A549 treated with dexamethasone at 1 μM for 4 hours (cell line): ENCODE data around the gene KRTAP4-1. TPM values are rescaled to one million over a fixed set of nuclear protein-coding genes. Genes with fewer than 3 reads are reported as not detected.

Experiments
- total RNA-seq: library from RNA; stranded (reverse); fragments of 200-300 nt; extraction: Qiagen RNA extraction; gene quantifications from 5 replicates; pipeline ENCODE4 v1.2.3, GENCODE V29; 2022

Gene KRTAP4-1
- total RNA-seq = 0.14 to 0.25 TPM (median 0.24 TPM) in 3 of 5 replicates, not detected in the others

GRCh38 chr17:41184480-41184961 lies at the start of gene KRTAP4-1:
KRTAP4-1 (minus strand) TSS chr17:41184911; CDS start chr17:41184854, 57 bp downstream.

DNA sequence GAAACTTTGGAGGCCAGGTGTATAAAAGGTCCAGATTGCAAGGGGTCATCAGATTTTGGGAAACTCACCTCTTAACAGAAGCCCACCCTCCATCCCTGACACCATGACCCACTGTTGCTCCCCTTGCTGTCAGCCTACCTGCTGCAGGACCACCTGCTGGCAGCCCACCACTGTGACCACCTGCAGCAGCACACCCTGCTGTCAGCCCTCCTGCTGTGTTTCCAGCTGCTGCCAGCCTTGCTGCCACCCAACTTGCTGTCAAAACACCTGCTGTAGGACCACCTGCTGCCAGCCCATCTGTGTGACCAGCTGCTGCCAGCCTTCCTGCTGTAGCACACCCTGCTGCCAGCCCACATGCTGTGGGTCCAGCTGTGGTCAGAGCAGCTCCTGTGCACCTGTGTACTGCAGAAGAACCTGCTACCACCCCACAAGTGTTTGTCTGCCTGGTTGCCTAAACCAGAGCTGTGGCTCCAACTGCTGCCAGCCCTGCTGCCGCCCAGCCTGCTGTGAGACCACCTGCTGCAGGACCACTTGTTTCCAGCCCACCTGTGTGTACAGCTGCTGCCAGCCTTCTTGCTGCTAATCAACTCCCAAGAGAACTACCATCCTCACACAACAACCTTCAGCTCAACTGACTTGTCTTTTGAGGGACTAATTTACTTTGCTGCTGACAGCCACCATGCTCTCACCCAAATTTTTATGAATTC lies 47.8 kb upstream of the KRTAP4-1 start, which contains the start of gene KRTAP9-3:
Gene KRTAP9-3 (plus strand): TSS at position 51 of the 707 bp plus-strand sequence. CDS start 53 bp downstream, at position 104.

DNA sequence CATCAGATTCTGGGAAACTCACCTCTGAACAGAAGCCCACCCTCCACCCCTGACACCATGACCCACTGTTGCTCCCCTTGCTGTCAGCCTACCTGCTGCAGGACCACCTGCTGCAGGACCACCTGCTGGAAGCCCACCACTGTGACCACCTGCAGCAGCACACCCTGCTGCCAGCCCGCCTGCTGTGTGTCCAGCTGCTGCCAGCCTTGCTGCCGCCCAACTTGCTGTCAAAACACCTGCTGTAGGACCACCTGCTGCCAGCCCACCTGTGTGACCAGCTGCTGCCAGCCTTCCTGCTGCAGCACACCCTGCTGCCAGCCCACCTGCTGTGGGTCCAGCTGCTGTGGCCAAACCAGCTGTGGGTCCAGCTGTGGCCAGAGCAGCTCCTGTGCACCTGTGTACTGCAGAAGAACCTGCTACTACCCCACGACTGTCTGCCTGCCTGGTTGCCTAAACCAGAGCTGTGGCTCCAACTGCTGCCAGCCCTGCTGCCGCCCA lies 41.9 kb upstream of the KRTAP4-1 start, which contains the start of gene KRTAP9-2:
Gene KRTAP9-2 (plus strand): TSS at position 51 of the 498 bp plus-strand sequence. CDS start 7 bp downstream, at position 58.

DNA sequence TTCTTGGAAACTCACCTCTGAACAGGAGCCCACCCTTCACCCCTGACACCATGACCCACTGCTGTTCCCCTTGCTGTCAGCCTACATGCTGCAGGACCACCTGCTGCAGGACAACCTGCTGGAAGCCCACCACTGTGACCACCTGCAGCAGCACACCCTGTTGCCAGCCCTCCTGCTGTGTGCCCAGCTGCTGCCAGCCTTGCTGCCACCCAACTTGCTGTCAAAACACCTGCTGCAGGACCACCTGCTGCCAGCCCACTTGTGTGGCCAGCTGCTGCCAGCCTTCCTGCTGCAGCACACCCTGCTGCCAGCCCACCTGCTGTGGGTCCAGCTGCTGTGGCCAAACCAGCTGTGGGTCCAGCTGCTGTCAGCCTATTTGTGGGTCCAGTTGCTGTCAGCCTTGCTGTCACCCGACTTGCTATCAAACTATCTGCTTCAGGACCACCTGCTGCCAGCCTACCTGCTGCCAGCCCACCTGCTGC lies 5.2 kb upstream of the KRTAP4-1 start, which contains the start of gene KRTAP9-1:
Gene KRTAP9-1 (plus strand): TSS at position 51 of the 482 bp plus-strand sequence. CDS start 0 bp downstream, at position 51.

DNA sequence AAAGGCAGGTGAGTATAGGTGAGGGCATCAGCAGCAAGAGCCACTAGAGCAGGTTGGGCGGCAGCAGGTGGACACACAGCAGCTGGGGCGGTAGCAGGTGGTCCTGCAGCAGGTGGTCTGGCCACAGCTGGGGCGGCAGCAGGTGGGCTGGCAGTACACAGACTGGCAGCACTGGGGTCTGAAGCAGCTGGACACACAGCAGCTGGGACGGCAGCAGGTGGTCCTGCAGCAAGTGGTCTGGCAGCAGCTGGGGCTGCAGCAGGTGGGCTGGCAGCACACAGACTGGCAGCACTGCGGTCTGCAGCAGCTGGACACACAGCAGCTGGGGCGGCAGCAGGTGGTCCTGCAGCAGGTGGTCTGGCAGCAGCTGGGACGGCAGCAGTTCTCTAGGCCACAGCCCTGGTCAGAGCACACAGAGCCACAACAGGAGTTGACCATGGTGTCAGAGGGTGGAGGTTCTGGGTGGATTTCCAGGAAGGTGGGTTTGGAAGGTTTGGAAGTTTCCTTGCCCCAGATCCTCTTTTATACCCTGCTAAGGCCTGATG lies 6.9 kb downstream of the KRTAP4-1 start, which contains the start of gene KRTAP4-2:
Gene KRTAP4-2 (minus strand): TSS at position 495 of the 545 bp plus-strand sequence. CDS start 57 bp downstream, at position 438.

GRCh38 chr17:41168121-41168520 lies 16.6 kb downstream of the KRTAP4-1 start, which contains the start of gene KRTAP4-3:
KRTAP4-3 (minus strand) TSS chr17:41168221; CDS start chr17:41168172, 49 bp downstream.

GRCh38 chr17:41160648-41161047 lies 24.1 kb downstream of the KRTAP4-1 start, which contains the start of gene KRTAP4-4:
KRTAP4-4 (minus strand) TSS chr17:41160748; CDS start chr17:41160691, 57 bp downstream.

DNA sequence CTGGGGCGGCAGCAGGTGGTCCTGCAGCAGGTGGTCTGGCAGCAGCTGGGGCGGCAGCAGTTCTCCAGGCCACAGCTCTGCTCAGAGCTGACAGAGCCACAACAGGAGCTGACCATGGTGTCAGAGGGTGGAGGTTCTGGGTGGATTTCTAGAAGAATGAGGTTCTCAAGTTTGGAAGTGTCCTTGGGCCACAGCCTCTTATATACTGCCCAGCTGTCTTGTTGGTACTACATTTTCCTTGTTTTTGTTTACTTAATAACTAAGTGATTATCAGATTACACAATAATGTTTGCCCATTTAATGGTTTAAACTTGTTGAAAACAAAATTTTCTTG lies 35.1 kb downstream of the KRTAP4-1 start, which contains the start of gene KRTAP4-5:
Gene KRTAP4-5 (minus strand): TSS at position 174 of the 334 bp plus-strand sequence. CDS start 58 bp downstream, at position 116.

GRCh38 chr17:41140360-41141131 lies 44.2 kb downstream of the KRTAP4-1 start, which contains the start of gene KRTAP4-6:
KRTAP4-6 (minus strand) TSS chr17:41140544; CDS start chr17:41140487, 57 bp downstream.

Other genes with a start within 250 kb of the KRTAP4-1 start
- 0.07 to 0.18 TPM (median 0.08 TPM) in 5 replicates for gene KRT23, start 247.3 kb downstream of the KRTAP4-1 start, total RNA-seq
- gene KRT39, start 218.0 kb downstream of the KRTAP4-1 start, total RNA-seq = not detected in 5 replicates
- not detected in 5 replicates for gene KRT40, start 200.6 kb downstream of the KRTAP4-1 start, total RNA-seq
- gene KRTAP3-3, start 190.7 kb downstream of the KRTAP4-1 start, total RNA-seq = not detected in 5 replicates
- gene KRTAP3-2, start 185.0 kb downstream of the KRTAP4-1 start, total RNA-seq = 0.16 to 0.41 TPM (median 0.28 TPM) in 4 of 5 replicates, not detected in the other
- gene KRTAP3-1, start 175.8 kb downstream of the KRTAP4-1 start, total RNA-seq = not detected in 5 replicates
- not detected in 5 replicates for gene KRTAP1-5, start 157.7 kb downstream of the KRTAP4-1 start, total RNA-seq
- not detected in 5 replicates for gene KRTAP1-4, start 154.7 kb downstream of the KRTAP4-1 start, total RNA-seq
- gene KRTAP1-3, start 150.0 kb downstream of the KRTAP4-1 start, total RNA-seq = not detected in 5 replicates
- gene KRTAP1-1, start 143.5 kb downstream of the KRTAP4-1 start, total RNA-seq = not detected in 5 replicates
- gene KRTAP2-1, start 137.6 kb downstream of the KRTAP4-1 start, total RNA-seq = not detected in 5 replicates
- gene KRTAP2-2, start 129.7 kb downstream of the KRTAP4-1 start, total RNA-seq = not detected in 5 replicates
- 0.18 TPM in 1 of 5 replicates, not detected in the others for gene KRTAP2-3, start 124.8 kb downstream of the KRTAP4-1 start, total RNA-seq
- not detected in 5 replicates for gene KRTAP2-4, start 119.0 kb downstream of the KRTAP4-1 start, total RNA-seq
- not detected in 5 replicates for gene KRTAP4-7, start 100.8 kb downstream of the KRTAP4-1 start, total RNA-seq
- gene KRTAP4-8, start 86.8 kb downstream of the KRTAP4-1 start, total RNA-seq = not detected in 5 replicates
- not detected in 5 replicates for gene KRTAP4-16, start 82.7 kb downstream of the KRTAP4-1 start, total RNA-seq
- gene KRTAP4-9, start 79.5 kb downstream of the KRTAP4-1 start, total RNA-seq = not detected in 5 replicates
- gene KRTAP4-11, start 66.5 kb downstream of the KRTAP4-1 start, total RNA-seq = not detected in 5 replicates
- gene KRTAP4-12, start 60.7 kb downstream of the KRTAP4-1 start, total RNA-seq = not detected in 5 replicates
- gene KRTAP4-6, start 44.4 kb downstream of the KRTAP4-1 start, total RNA-seq = not detected in 5 replicates
- gene KRTAP4-5, start 35.1 kb downstream of the KRTAP4-1 start, total RNA-seq = not detected in 5 replicates
- gene KRTAP4-4, start 24.2 kb downstream of the KRTAP4-1 start, total RNA-seq = not detected in 5 replicates
- gene KRTAP4-3, start 16.7 kb downstream of the KRTAP4-1 start, total RNA-seq = not detected in 5 replicates
- not detected in 5 replicates for gene KRTAP4-2, start 6.7 kb downstream of the KRTAP4-1 start, total RNA-seq
- not detected in 5 replicates for gene KRTAP9-1, start 5.0 kb upstream of the KRTAP4-1 start, total RNA-seq
- not detected in 5 replicates for gene KRTAP9-2, start 41.7 kb upstream of the KRTAP4-1 start, total RNA-seq
- gene KRTAP9-3, start 47.5 kb upstream of the KRTAP4-1 start, total RNA-seq = not detected in 5 replicates
- not detected in 5 replicates for gene KRTAP9-8, start 53.1 kb upstream of the KRTAP4-1 start, total RNA-seq
- not detected in 5 replicates for gene KRTAP9-4, start 64.8 kb upstream of the KRTAP4-1 start, total RNA-seq
- gene KRTAP9-9, start 70.5 kb upstream of the KRTAP4-1 start, total RNA-seq = not detected in 5 replicates
- not detected in 5 replicates for gene KRTAP9-6, start 80.5 kb upstream of the KRTAP4-1 start, total RNA-seq
- gene KRTAP9-7, start 90.8 kb upstream of the KRTAP4-1 start, total RNA-seq = not detected in 5 replicates
- gene KRTAP29-1, start 117.9 kb upstream of the KRTAP4-1 start, total RNA-seq = not detected in 5 replicates
- not detected in 5 replicates for gene KRTAP16-1, start 124.4 kb upstream of the KRTAP4-1 start, total RNA-seq
- gene KRTAP17-1, start 130.8 kb upstream of the KRTAP4-1 start, total RNA-seq = not detected in 5 replicates
- gene KRT33A, start 165.9 kb upstream of the KRTAP4-1 start, total RNA-seq = not detected in 5 replicates
- not detected in 5 replicates for gene KRT33B, start 184.9 kb upstream of the KRTAP4-1 start, total RNA-seq
- 0.18 to 0.53 TPM (median 0.21 TPM) in 5 replicates for gene KRT34, start 197.4 kb upstream of the KRTAP4-1 start, total RNA-seq
- 0.05 TPM in 1 of 5 replicates, not detected in the others for gene KRT31, start 212.7 kb upstream of the KRTAP4-1 start, total RNA-seq
- gene KRT37, start 239.7 kb upstream of the KRTAP4-1 start, total RNA-seq = not detected in 5 replicates